Left lung (tissue), 10 donors: ENCODE data around the gene CHD5. TPM values are rescaled to one million over a fixed set of nuclear protein-coding genes. Genes with fewer than 3 reads are reported as not detected.

Experiments
- ATAC-seq: fragments of 200-7000 bp; cut with Tn5 transposase; one replicate; pipeline ENCODE4 v1.9.1; 2020; ENCODE audit warnings: moderate library complexity
- DNase-seq, 4 donors: peaks; one replicate each; pipeline ENCODE4 v3.0.0-alpha.2; 2013 to 2020
- H3K27ac ChIP-seq, 2 donors: fragments of 200-600 bp; sonication (generic) in 1 of 2; one replicate each; pipeline versions ENCODE4 v1.5.0 to v1.8.0; 2020 to 2021
- H3K27me3 ChIP-seq, 2 donors: fragments of 200-600 bp; sonication (generic) in 1 of 2; one replicate each; pipeline versions ENCODE4 v1.5.0 to v1.8.0; 2020 to 2021
- H3K36me3 ChIP-seq, 2 donors: fragments of 200-600 bp; sonication (generic) in 1 of 2; one replicate each; pipeline versions ENCODE4 v1.5.0 to v1.8.0; 2020 to 2021
- H3K4me1 ChIP-seq, 2 donors: fragments of 200-600 bp; one replicate each; pipeline ENCODE4 v1.8.0; 2021
- H3K4me3 ChIP-seq, 2 donors: fragments of 200-600 bp; sonication (generic) in 1 of 2; one replicate each; pipeline versions ENCODE4 v1.5.0 to v1.8.0; 2020 to 2021; ENCODE audit warnings: mild to moderate bottlenecking in 1 of 2
- H3K9me3 ChIP-seq, 2 donors: fragments of 200-600 bp; sonication (generic) in 1 of 2; one replicate each; pipeline versions ENCODE4 v1.5.0 to v1.8.0; 2020 to 2021
- CTCF ChIP-seq, 2 donors: fragments of 200-600 bp; sonication (generic) in 1 of 2; IDR thresholded peaks; one replicate each; pipeline versions ENCODE4 v1.5.0 to v1.8.0; 2021; ENCODE audit warnings: antibody characterized with exemption in 2 of 2
- intact Hi-C, 2 donors: fragments of 100-400 bp; cut with DNase I; formaldehyde crosslinking; loops; one replicate each; pipeline versions ENCODE4 v1.11.2 to v1.14.2; 2022
- polyA plus RNA-seq, 6 donors: library from polyadenylated mRNA; unstranded; fragments of 120-200 nt; gene quantifications; one replicate each; pipeline ENCODE4 v1.2.1, GENCODE V29; 2013; ENCODE audit not compliant: insufficient read length in 6 of 6
- total RNA-seq, 2 donors: library from RNA; stranded (reverse); fragmentation: NEBNext Ultra II Directional; extraction: Animal tissue kit (Norgen Biotek cat#: 25700); gene quantifications; one replicate each; pipeline ENCODE4 v1.2.1, GENCODE V29; 2021
- donor health status: DM: no; HTN: yes; CAD: no.
- donor health status: DM: no; HTN: no; CAD: no.

CHD5 gene
- total and polyA plus RNA-seq, 8 donors: 0.03 to 0.36 (median 0.13) TPM

GRCh38 chr1:6148497-6149241, 31.5 kb downstream of the CHD5 start:
- peaks cover 3 to 8% of the 10 kb centered on the region in 2 donors for H3K4me1 ChIP-seq
- intact Hi-C loops: no loop called here
- DNase-seq (peak in 3 of 4 donors; percentile 16 to 93 (median 47)), ATAC-seq (peak; percentile 94)
- H3K4me3 ChIP-seq: no peak overlapping the region
- no peak overlapping the region for H3K27ac ChIP-seq
- TF ChIP-seq CTCF (IDR thresholded peaks at IDR 0.05): no peak
- H3K9me3 ChIP-seq: no peaks in the 10 kb centered on the region
- H3K27me3 ChIP-seq: peaks cover 8 to 62% of the 10 kb centered on the region in 2 donors
- H3K36me3 ChIP-seq: no peaks in the 10 kb centered on the region

- DNase-seq: no peak
- ATAC-seq: no peak
- no peaks in the 10 kb centered on the region for H3K36me3 ChIP-seq
- no peaks in the 10 kb centered on the region for H3K9me3 ChIP-seq
- H3K27ac ChIP-seq: no peak overlapping the region
- no peak overlapping the region for H3K4me3 ChIP-seq
- H3K27me3 ChIP-seq: peaks cover 8 to 63% of the 10 kb centered on the region in 2 donors
- intact Hi-C loops: no loop called here
- H3K4me1 ChIP-seq: peaks cover 3 to 8% of the 10 kb centered on the region in 2 donors
- no peak for TF ChIP-seq CTCF (IDR thresholded peaks at IDR 0.05)
These were observed 34.2 kb downstream of the CHD5 start for GRCh38 chr1:6145864-6146410.

DNA sequence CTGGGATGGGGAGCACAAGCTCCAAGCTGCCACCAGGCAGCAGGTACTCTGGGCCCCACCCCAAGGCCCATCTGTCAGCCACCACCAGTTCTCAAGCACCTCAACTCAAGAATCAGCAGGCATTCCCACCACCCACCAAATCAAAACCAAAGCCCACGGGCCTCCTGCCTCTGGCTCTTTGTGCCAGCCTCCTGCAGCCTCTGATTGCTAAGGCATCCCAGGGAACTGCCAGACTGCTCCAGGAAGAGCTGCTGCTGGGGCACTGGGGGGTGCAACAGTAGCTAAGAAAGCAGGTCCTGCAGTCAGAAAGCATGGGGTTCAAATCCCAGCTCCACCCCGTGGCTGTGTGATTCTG, 34.7 kb downstream of the CHD5 start:
- no peak for DNase-seq
- Histone ChIP-seq H3K36me3 (no peaks in the 10 kb centered on the region), H3K4me1 (peaks cover 3 to 8% of the 10 kb centered on the region in 2 donors), H3K9me3 (no peaks in the 10 kb centered on the region), H3K27ac (no peak overlapping the region), H3K4me3 (no peak overlapping the region), H3K27me3 (peaks cover 8 to 63% of the 10 kb centered on the region in 2 donors)
- intact Hi-C loops: no loop called here
- TF ChIP-seq CTCF (IDR thresholded peaks at IDR 0.05): no peak
- ATAC-seq: no peak

DNA sequence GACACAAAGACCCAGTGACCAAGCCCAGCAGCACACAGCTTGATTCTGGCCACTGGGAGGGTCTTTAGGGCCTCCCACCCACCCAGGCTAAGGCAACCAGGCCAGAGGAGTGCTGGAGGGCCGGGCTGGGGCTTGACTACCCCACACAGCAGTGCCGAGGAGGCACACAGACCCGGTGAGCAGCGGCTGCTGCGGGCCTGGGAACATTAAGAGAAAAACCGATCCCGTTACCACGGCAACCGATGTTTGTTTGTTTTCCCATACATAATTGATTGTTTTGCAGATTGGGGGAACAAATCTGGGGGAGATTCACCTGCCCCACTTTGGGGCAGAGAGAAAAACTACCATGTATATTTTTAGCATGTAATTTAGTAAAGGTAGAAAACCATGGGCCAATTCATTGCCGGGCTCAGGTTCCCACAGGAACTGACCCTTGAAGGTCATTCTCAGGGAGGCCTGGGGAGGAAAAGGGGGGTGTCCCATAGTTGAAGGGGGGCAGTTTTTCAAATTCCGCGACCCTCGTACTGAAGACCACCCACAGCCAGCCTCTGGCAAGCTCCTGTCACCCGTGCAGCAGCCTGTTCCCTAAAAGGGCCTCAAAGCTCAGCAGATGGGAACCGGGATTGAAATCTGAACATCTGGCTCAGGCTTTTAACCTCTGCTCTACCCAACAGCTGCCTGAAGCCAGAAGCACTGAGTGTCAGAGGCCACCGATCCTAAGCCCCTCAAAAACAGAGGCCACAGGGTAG, 35.3 kb downstream of the CHD5 start:
- H3K4me3 ChIP-seq: no peak overlapping the region
- H3K36me3 ChIP-seq: no peaks in the 10 kb centered on the region
- H3K27ac ChIP-seq: no peak overlapping the region
- peaks cover 8 to 62% of the 10 kb centered on the region in 2 donors for H3K27me3 ChIP-seq
- peaks cover 3 to 8% of the 10 kb centered on the region in 2 donors for H3K4me1 ChIP-seq
- no peak for TF ChIP-seq CTCF (IDR thresholded peaks at IDR 0.05)
- intact Hi-C loops: no loop called here
- H3K9me3 ChIP-seq: no peaks in the 10 kb centered on the region
- no peak for ATAC-seq
- DNase-seq: no peak

DNA sequence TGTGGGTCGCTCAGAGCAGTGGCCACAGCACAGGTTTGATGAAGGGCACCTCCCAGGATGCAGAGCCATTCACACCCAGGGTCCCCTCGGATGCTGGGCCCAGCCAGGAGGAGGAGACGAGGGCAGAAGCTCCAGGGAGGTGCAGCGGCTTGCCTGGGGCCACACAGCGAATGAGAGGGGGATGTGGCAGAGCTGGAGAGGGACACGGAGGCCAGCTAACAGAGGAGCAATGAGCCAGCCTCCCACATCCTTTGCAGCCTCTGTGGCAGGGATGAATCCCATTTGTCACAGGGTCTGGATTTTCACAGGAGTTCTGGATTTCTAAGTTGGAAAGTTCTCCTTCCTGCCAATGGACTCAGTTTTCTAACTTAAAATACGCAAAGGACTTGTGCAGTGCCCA, 35.9 kb downstream of the CHD5 start:
- no peaks in the 10 kb centered on the region for H3K9me3 ChIP-seq
- peaks cover 3 to 8% of the 10 kb centered on the region in 2 donors for H3K4me1 ChIP-seq
- intact Hi-C loops: no loop called here
- ATAC-seq (no peak), DNase-seq (no peak)
- no peaks in the 10 kb centered on the region for H3K36me3 ChIP-seq
- peaks cover 8 to 56% of the 10 kb centered on the region in 2 donors for H3K27me3 ChIP-seq
- no peak for TF ChIP-seq CTCF (IDR thresholded peaks at IDR 0.05)
- no peak overlapping the region for H3K27ac ChIP-seq
- no peak overlapping the region for H3K4me3 ChIP-seq
